CMK (cell line): ENCODE measurements around the gene CLK4.

Source experiments
- DNase-seq: peaks from one replicate; pipeline ENCODE4 v3.0.0-alpha.2; 2010; ENCODE audit warnings: low read depth

Gene CLK4

GRCh38 chr5:178637356-178638074 lies 10.7 kb upstream of the CLK4 start:
- no peak for DNase-seq

GRCh38 chr5:178632285-178632684 lies 5.4 kb upstream of the CLK4 start:
- DNase-seq: no peak

DNA sequence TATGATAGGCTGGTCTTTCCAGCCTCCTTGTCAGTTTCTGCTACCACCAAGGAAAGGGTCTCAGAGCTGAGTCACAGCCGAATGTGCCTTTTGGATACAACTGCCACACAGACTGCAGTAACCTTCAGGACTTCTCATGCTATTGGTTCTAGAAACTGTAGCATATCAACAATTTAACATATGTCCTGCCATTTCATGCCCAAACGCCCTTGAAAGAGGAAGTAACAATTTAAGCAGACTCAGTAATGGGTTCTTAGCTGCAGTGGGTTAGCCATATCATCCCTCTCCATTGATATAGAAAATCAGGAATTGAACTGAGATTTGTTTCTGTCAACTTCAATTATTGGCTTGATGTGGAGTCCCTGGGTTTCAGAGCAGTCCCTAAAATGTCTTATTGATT lies 4.1 kb upstream of the CLK4 start:
- no peak for DNase-seq

DNA sequence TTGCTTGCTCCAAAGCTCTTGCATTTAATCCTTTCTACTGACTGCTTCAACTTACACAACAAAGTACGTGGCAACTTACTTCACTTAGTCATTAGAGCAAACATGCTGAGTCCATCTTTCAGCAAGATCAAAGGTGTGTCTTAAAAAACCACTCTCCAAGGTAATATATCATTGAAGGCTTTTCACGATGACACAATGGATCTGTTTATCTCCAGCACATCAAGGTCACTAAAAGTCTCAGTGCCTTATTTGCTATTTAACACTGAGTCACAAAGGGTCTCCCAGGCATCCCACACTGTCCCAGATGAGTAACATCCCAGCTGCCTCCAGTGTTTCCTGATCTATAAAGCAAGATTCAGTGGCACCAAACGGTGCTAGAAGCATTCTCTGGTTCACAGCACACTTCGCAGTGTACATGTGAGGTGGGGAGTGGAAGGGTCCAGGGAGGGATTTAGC lies 3.7 kb upstream of the CLK4 start:
- no peak for DNase-seq

- peak; percentile 30 for DNase-seq
These were observed 379 bp upstream of the CLK4 start for GRCh38 chr5:178627259-178627598.

- no peak for DNase-seq
These were observed 969 bp downstream of the CLK4 start for GRCh38 chr5:178625679-178626483.

GRCh38 chr5:178624631-178625546 lies 2.0 kb downstream of the CLK4 start:
- DNase-seq: no peak

- no peak for DNase-seq
These were observed 4.1 kb downstream of the CLK4 start for GRCh38 chr5:178622679-178623247.

GRCh38 chr5:178619390-178619789 lies 7.5 kb downstream of the CLK4 start:
- DNase-seq: no peak

- DNase-seq: no peak
These were observed 14.6 kb downstream of the CLK4 start for GRCh38 chr5:178612299-178612698.

DNA sequence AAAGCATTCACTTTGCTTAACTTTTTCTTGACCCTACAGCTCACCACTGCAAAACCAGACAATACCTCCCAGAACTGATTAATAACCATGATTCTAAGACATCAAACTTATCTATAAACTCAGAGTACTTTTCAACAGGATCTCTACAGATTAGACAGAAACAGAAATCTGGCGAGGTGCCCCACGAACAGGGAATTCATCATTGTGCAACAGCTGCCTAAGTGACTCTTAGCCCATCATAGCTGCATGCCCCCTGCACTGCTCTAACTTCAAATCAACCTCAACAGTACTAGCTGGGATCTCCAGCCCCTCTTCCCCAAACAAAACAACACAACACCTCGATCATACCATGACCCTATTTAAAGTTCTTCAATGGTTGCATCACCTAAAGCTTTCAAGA lies 20.6 kb downstream of the CLK4 start:
- DNase-seq: no peak

- DNase-seq: no peak
These were observed 21.1 kb downstream of the CLK4 start for GRCh38 chr5:178605788-178606187.

- DNase-seq: no peak
These were observed 24.1 kb downstream of the CLK4 start for GRCh38 chr5:178602752-178603151.

- no peak for DNase-seq
These were observed 31.1 kb downstream of the CLK4 start for GRCh38 chr5:178595750-178596149.

DNA sequence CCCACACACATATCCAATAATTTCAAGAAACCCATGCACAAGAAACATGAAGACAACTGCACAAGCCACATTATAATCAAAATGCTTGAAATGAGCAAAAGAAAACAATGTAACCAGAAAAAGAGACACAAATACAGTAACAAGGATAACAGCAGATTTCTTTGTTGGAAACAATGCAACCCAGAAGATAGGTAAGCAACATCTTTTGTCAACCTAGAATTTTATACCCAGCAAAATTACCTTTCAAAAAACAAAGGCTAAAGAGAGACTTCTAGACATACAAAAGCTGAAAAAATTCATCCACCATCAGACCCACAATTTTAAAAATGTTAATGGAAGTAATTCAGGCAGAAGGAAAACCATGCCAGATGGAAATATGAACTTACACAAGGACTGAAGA lies 31.7 kb downstream of the CLK4 start:
- no peak for DNase-seq

GRCh38 chr5:178590924-178591423 lies 35.9 kb downstream of the CLK4 start:
- no peak for DNase-seq

- peak; percentile 41 for DNase-seq
These were observed 36.5 kb downstream of the CLK4 start, which contains the start of gene COL23A1 for GRCh38 chr5:178590141-178590923. COL23A1 (minus strand) TSS chr5:178590393.

GRCh38 chr5:178589180-178590140 lies 37.4 kb downstream of the CLK4 start:
- DNase-seq: no peak

GRCh38 chr5:178588769-178589168 lies 38.1 kb downstream of the CLK4 start:
- DNase-seq: no peak
